ENCODE data around the gene MACROD2. TPM values are rescaled to one million over a fixed set of nuclear protein-coding genes. Genes with fewer than 3 reads are reported as not detected.

Gene MACROD2
- total and polyA plus RNA-seq, 8 donors = 0.78 to 31.3 (median 10.9) TPM; not detected in 1

DNA sequence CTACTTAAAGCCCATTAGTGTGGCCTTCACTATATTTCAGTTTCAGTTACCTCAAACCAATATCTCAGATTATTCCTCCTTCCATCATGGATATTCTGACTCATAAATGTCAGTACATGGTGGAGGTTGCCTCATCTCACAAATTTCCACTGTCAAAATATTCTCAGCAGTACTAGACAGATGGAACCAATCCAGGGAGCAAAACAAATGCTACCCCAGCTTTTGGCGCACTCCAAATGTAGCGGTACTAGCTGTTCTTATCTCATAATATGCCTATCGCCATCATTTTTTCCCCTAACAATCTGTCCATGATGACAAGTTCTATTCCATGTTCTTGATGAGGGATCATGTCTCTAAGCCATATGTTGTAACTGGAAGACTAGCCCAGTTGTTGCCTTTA is 1551.8 kb downstream of the MACROD2 start:
- WGBS, 5 donors = 96 to 99% (median 96%) methylated on average over 3 of the region's 3 CpGs
- intact Hi-C loops (cut with DNase I; ENCODE audit: low total_unique reads) = no loop called here
- no peak overlapping the region for H3K4me3 ChIP-seq
- TF ChIP-seq, protein P1, sequence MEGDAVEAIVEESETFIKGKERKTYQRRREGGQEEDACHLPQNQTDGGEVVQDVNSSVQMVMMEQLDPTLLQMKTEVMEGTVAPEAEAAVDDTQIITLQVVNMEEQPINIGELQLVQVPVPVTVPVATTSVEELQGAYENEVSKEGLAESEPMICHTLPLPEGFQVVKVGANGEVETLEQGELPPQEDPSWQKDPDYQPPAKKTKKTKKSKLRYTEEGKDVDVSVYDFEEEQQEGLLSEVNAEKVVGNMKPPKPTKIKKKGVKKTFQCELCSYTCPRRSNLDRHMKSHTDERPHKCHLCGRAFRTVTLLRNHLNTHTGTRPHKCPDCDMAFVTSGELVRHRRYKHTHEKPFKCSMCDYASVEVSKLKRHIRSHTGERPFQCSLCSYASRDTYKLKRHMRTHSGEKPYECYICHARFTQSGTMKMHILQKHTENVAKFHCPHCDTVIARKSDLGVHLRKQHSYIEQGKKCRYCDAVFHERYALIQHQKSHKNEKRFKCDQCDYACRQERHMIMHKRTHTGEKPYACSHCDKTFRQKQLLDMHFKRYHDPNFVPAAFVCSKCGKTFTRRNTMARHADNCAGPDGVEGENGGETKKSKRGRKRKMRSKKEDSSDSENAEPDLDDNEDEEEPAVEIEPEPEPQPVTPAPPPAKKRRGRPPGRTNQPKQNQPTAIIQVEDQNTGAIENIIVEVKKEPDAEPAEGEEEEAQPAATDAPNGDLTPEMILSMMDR (IDR thresholded peaks at IDR 0.05) = no peak
- TF ChIP-seq EP300 (IDR thresholded peaks at IDR 0.05) (no peak), POLR2AphosphoS5 (IDR thresholded peaks at IDR 0.05) (no peak), POLR2A (IDR thresholded peaks at IDR 0.05) (no peak)
- peaks cover 0 to 2% (median under 1%) of the 10 kb centered on the region in 4 donors for H3K9me3 ChIP-seq
- H3K36me3 ChIP-seq = no peaks in the 10 kb centered on the region
- no peaks in the 10 kb centered on the region for H3K4me1 ChIP-seq
- no peaks in the 10 kb centered on the region for H3K27me3 ChIP-seq
- DNase-seq = no peak
- H3K27ac ChIP-seq = no peak overlapping the region

DNA sequence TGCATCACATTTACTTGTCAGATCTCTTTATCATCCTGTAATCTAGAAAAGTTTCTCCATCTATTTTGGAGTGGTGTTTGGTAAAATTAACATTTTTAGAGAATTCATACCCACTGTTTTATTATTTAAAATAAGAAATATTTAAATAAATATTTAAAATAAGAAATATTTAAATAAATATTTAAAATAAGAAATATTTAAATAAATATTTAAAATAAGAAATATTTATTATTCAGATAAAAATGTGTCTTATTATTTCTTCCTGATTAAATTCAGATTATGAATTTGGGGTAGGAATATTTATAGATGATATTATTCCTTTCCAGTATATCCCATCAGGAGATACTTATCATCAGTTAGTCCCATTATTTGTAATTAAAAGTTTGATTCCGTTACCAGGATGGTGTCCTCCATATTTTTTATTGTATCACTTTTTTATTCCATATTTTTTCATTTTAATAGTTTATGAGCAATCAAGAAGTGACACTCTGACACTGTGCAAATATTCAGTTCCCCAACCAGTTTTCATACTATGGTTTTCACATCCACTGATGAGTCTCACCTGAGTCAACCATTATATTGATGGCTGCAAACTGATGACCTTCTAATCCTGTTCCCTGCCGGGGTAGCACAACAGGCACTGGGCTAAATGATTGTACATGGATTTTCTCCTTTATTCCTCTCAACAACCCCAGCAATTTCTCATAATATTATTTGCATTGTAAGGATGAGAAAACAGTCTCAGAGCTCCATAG is 1555.0 kb downstream of the MACROD2 start:
- intact Hi-C loops (cut with DNase I; ENCODE audit: low total_unique reads) = no loop called here
- H3K4me1 ChIP-seq = no peaks in the 10 kb centered on the region
- WGBS, 5 donors = 84 to 93% (median 89%) methylated on average over 2 of the region's 2 CpGs
- H3K27me3 ChIP-seq = no peaks in the 10 kb centered on the region
- peaks cover 0 to 25% (median 12%) of the 10 kb centered on the region in 4 donors for H3K9me3 ChIP-seq
- H3K4me3 ChIP-seq = no peak overlapping the region
- no peaks in the 10 kb centered on the region for H3K36me3 ChIP-seq
- no peak overlapping the region for H3K27ac ChIP-seq
- TF ChIP-seq POLR2AphosphoS5 (IDR thresholded peaks at IDR 0.05) = no peak
- TF ChIP-seq POLR2A (IDR thresholded peaks at IDR 0.05) = no peak
- TF ChIP-seq EP300 (IDR thresholded peaks at IDR 0.05) = no peak
- TF ChIP-seq, protein P1 (IDR thresholded peaks at IDR 0.05) = no peak
- no peak for DNase-seq

DNA sequence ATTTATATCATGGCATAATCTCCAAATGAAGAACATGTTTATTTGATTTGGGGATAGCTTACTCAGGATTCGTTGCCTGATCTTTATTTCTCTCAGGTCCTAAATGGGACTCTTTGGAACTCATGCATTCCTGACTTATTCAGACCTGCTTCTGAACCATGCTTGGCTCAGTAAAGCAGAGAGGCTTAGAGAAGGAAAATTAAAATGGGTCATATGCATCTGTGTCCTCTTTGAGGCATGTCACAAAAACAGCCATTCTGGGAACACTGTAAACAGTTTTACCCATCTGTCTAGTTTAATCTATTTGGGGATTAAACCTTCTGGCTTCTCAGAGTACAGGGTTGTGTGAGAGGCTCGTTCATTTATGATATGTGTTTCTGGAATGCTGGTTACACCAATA is 1560.6 kb downstream of the MACROD2 start:
- H3K9me3 ChIP-seq = peaks cover 0 to 25% (median 12%) of the 10 kb centered on the region in 4 donors
- no peaks in the 10 kb centered on the region for H3K36me3 ChIP-seq

DNA sequence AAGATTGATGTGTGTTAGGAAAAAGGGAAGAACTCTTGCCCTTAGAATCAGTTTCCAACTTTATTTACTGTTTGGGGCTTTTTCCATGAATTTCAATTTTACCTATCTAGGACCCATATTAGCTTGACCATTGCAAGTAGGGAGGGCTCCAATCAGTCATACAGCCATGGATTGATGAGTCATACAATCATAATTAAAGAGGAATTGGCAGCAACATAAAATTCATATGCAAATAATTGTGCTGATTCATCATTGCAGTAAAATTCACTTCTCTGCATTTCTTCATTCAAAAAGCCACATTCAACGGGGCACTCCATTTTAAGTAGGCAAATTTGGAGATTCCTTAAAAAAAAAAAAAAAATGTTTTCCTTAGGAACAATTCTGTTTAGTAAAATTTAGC is 1561.6 kb downstream of the MACROD2 start:
- H3K36me3 ChIP-seq = no peaks in the 10 kb centered on the region
- H3K27ac ChIP-seq = no peak overlapping the region
- DNase-seq = no peak
- TF ChIP-seq, protein P1 (IDR thresholded peaks at IDR 0.05) = no peak
- TF ChIP-seq POLR2AphosphoS5 (IDR thresholded peaks at IDR 0.05) (no peak), EP300 (IDR thresholded peaks at IDR 0.05) (no peak), POLR2A (IDR thresholded peaks at IDR 0.05) (no peak)
- peaks cover 0 to 11% (median 0%) of the 10 kb centered on the region in 4 donors for H3K4me1 ChIP-seq
- intact Hi-C loops (cut with DNase I; ENCODE audit: low total_unique reads) = no loop called here
- 66 to 84% (median 79%) methylated on average over 1 of the region's 1 CpG for WGBS, 5 donors
- H3K27me3 ChIP-seq = no peaks in the 10 kb centered on the region
- H3K9me3 ChIP-seq = peaks cover 0 to 25% (median 12%) of the 10 kb centered on the region in 4 donors
- H3K4me3 ChIP-seq = no peak overlapping the region

More for the DNA sequence above, 1560.6 kb downstream of the MACROD2 start:
- DNase-seq = no peak
- Histone ChIP-seq H3K4me1 (peaks cover 0 to 1% (median 0%) of the 10 kb centered on the region in 4 donors), H3K27ac (no peak overlapping the region), H3K4me3 (no peak overlapping the region), H3K27me3 (no peaks in the 10 kb centered on the region)
- WGBS, 5 donors = 36 to 50% (median 44%) methylated on average over 2 of the region's 2 CpGs
- TF ChIP-seq POLR2AphosphoS5 (IDR thresholded peaks at IDR 0.05) (no peak), EP300 (IDR thresholded peaks at IDR 0.05) (no peak), POLR2A (IDR thresholded peaks at IDR 0.05) (no peak)
- TF ChIP-seq, protein P1 (IDR thresholded peaks at IDR 0.05) = no peak
- intact Hi-C loops (cut with DNase I; ENCODE audit: low total_unique reads) = no loop called here
